Adrenal gland (tissue), 12 donors: Measurements from ENCODE around the gene SHLD1. TPM values are rescaled to one million over a fixed set of nuclear protein-coding genes. Genes with fewer than 3 reads are reported as not detected.
A peak's percentile ranks its signal among the peaks of the same experiment; 100 is the strongest.

Source experiments
- DNase-seq, 7 donors: peaks; one replicate each; pipeline ENCODE4 v3.0.0-alpha.2; 2019 to 2020
- H3K27ac ChIP-seq, 5 donors: fragments of 200-600 bp; sonication (generic) in 4 of 5; 1 replicate in 3 of 5; 2 replicates in 2 of 5; pipeline versions ENCODE4 v1.5.1 to v1.8.0; 2016 to 2020; ENCODE audit warnings: mild to moderate bottlenecking in 1 of 5
- H3K27me3 ChIP-seq: fragments of 200-600 bp; 2 replicates; pipeline ENCODE4 v1.8.0; 2021
- H3K36me3 ChIP-seq, 2 donors: fragments of 200-600 bp; replicated peaks in 1 of 2; 1 replicate in 1 of 2; 2 replicates in 1 of 2; pipeline versions ENCODE4 v1.5.1 to v1.8.0; 2018 to 2022
- H3K4me1 ChIP-seq, 2 donors: fragments of 200-600 bp; replicated peaks in 1 of 2; 1 replicate in 1 of 2; 2 replicates in 1 of 2; pipeline versions ENCODE4 v1.5.1 to v1.8.0; 2018 to 2021
- H3K4me3 ChIP-seq, 4 donors: fragments of 200-600 bp; sonication (generic) in 3 of 4; one replicate each; pipeline ENCODE4 v1.5.1; 2016 to 2018
- H3K9me3 ChIP-seq, 3 donors: fragments of 200-600 bp; sonication (generic) in 1 of 3; replicated peaks in 1 of 3; 1 replicate in 2 of 3; 2 replicates in 1 of 3; pipeline versions ENCODE4 v1.5.1 to v1.8.0; 2016 to 2021
- CTCF ChIP-seq, 6 experiments: fragments of 450-650 bp in 4 of 6; fragments of 200-600 bp in 2 of 6; sonication (generic) in 1 of 6; IDR thresholded peaks; 1 replicate in 5 of 6; 2 replicates in 1 of 6; pipeline versions ENCODE4 v1.5.1 to v1.8.0; 2016 to 2021; ENCODE audit warnings: antibody characterized with exemption in 6 of 6, mild to moderate bottlenecking in 2 of 6, moderate library complexity in 1 of 6
- POLR2A ChIP-seq, 2 donors: fragments of 450-650 bp; IDR thresholded peaks; one replicate each; pipeline ENCODE4 v1.6.1; 2017; ENCODE audit warnings: antibody characterized with exemption in 2 of 2, mild to moderate bottlenecking in 2 of 2, moderate library complexity in 1 of 2
- WGBS, 4 donors: extraction: QIAGEN DNeasy Blood & Tissue Kit in 2 of 4; methylation state at CpG; one replicate each; pipeline versions ENCODE4 v1.1.5 to v1.1.7; 2013 to 2017; 5-methylcytosine and 5-hydroxymethylcytosine counted together
- intact Hi-C, 2 donors: fragments of 100-400 bp; cut with DNase I; formaldehyde crosslinking; loops; one replicate each; pipeline versions ENCODE4 v1.14.1 to v1.15.0; 2022 to 2023
- polyA plus RNA-seq, 3 donors: library from polyadenylated mRNA; stranded (reverse); fragments of 200-250 nt in 2 of 3; fragments of 350-450 nt in 1 of 3; fragmentation: Illumina TruSeq in 1 of 3; extraction: RNeasy Lipid Tissue Mini Kit (QIAGEN cat#74804) in 1 of 3; gene quantifications; one replicate each; pipeline ENCODE4 v1.2.3, GENCODE V29; 2013 to 2014
- total RNA-seq, 9 donors: library from RNA; depleted of rRNA in 4 of 9; stranded (reverse); fragments of >200 nt in 4 of 9; fragments of 120-200 nt in 1 of 9; fragmentation: NEBNext Ultra II Directional in 1 of 9; extraction: Animal tissue kit (Norgen Biotek cat#: 25700) in 1 of 9; gene quantifications; one replicate each; pipeline versions ENCODE4 v1.1.0 to v1.2.4, GENCODE V29; 2013 to 2023
- donor health status: healthy with polysubstance abuse.
- donor health status: Bipolar disorder and iron deficiency.
- donor health status: DM: yes; HTN: yes; CAD: no.
- donor health status: DM: no; HTN: no; CAD: no.
- donor health status: DM: no; HTN: no; CAD: no.
- donor health status: DM: yes; HTN: yes; CAD: no.

SHLD1 gene
- total and polyA plus RNA-seq, 12 donors: 3.6 to 18.0 (median 13.0) TPM

GRCh38 chr20:5767493-5768098 lies 17.4 kb downstream of the SHLD1 start:
- no peaks in the 10 kb centered on the region for H3K9me3 ChIP-seq
- no peaks in the 10 kb centered on the region for H3K36me3 ChIP-seq
- TF ChIP-seq CTCF (IDR thresholded peaks at IDR 0.05): no peak
- TF ChIP-seq POLR2A (IDR thresholded peaks at IDR 0.05): no peak
- WGBS, 4 donors: 49 to 62% (median 53%) methylated on average over 9 of the region's 9 CpGs
- DNase-seq: peak in 4 of 7 donors; percentile 30 to 38 (median 33)
- H3K27ac ChIP-seq: peak overlapping the region in 3 of 5 donors; percentile 6 to 63 (median 35)
- intact Hi-C loops: no loop called here
- H3K4me3 ChIP-seq: no peak overlapping the region
- H3K27me3 ChIP-seq: no peaks in the 10 kb centered on the region
- peaks cover 0 to 5% of the 10 kb centered on the region in 2 donors for H3K4me1 ChIP-seq

- 89 to 97% (median 94%) methylated on average over 3 of the region's 3 CpGs for WGBS, 4 donors
- TF ChIP-seq POLR2A (IDR thresholded peaks at IDR 0.05) (no peak), CTCF (IDR thresholded peaks at IDR 0.05) (no peak)
- intact Hi-C loops: no loop called here
Observed at GRCh38 chr20:5770231-5770986, 20.2 kb downstream of the SHLD1 start.

GRCh38 chr20:5770987-5771318 lies 20.8 kb downstream of the SHLD1 start:
- no peak overlapping the region for H3K27ac ChIP-seq
- TF ChIP-seq CTCF (IDR thresholded peaks at IDR 0.05) (no peak), POLR2A (IDR thresholded peaks at IDR 0.05) (no peak)
- H3K4me1 ChIP-seq: peaks cover 0 to 5% of the 10 kb centered on the region in 2 donors
- no peaks in the 10 kb centered on the region for H3K9me3 ChIP-seq
- DNase-seq: no peak
- H3K36me3 ChIP-seq: peaks cover 0 to 14% of the 10 kb centered on the region in 2 donors
- intact Hi-C loops: no loop called here
- H3K4me3 ChIP-seq: no peak overlapping the region
- 89 to 100% (median 92%) methylated on average over 1 of the region's 1 CpG for WGBS, 4 donors
- no peaks in the 10 kb centered on the region for H3K27me3 ChIP-seq

More at GRCh38 chr20:5770231-5770986, 20.2 kb downstream of the SHLD1 start:
- Histone ChIP-seq H3K27ac (no peak overlapping the region), H3K9me3 (no peaks in the 10 kb centered on the region), H3K27me3 (no peaks in the 10 kb centered on the region), H3K36me3 (peaks cover 0 to 14% of the 10 kb centered on the region in 2 donors), H3K4me3 (no peak overlapping the region), H3K4me1 (peaks cover 0 to 5% of the 10 kb centered on the region in 2 donors)
- no peak for DNase-seq

- WGBS, 4 donors: 80 to 91% (median 81%) methylated on average over 5 of the region's 5 CpGs
- Histone ChIP-seq H3K36me3 (peaks cover 0 to 14% of the 10 kb centered on the region in 2 donors), H3K4me3 (no peak overlapping the region), H3K27ac (no peak overlapping the region), H3K27me3 (no peaks in the 10 kb centered on the region), H3K4me1 (no peaks in the 10 kb centered on the region), H3K9me3 (no peaks in the 10 kb centered on the region)
- DNase-seq: peak in 1 of 7 donors; percentile 42
- intact Hi-C loops: no loop called here
- no peak for TF ChIP-seq CTCF (IDR thresholded peaks at IDR 0.05)
- no peak for TF ChIP-seq POLR2A (IDR thresholded peaks at IDR 0.05)
Observed at GRCh38 chr20:5772704-5773103, 22.5 kb downstream of the SHLD1 start.
